ENCODE results near the gene DOCK9. TPM values are rescaled to one million over a fixed set of nuclear protein-coding genes. Genes with fewer than 3 reads are reported as not detected.

The DOCK9 gene
- total and polyA plus RNA-seq, 2 donors (not counting 1 experiment from before 2014, with no cell fraction given) = 18.5 to 28.0 TPM

DNA sequence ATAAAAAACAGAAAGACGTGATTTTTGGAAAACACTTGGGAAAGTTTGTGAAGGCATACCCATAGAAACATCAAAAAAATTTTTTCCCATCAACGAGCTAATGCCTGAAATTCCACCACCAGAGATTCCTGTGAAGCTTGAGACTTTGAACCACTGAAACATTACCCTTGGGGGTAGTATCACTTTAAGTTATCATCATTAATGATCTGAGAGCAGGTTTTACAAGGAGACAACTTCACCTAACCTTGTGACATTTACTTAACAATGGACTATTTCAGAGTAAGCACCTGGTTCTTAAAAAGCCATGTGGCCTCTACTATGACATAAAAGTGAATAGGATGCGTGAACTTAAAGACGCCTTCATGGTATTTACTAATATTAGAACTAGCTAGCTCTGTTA, 51.9 kb downstream of the DOCK9 start:
- H3K9me3 Mint-ChIP-seq (ENCODE audit: insufficient read depth) = no peaks in the 10 kb centered on the region
- H3K4me1 Mint-ChIP-seq = peaks cover 7% of the 10 kb centered on the region
- H4K20me1 ChIP-seq (ENCODE audit: control insufficient read depth, insufficient read depth, low read length, poor library complexity, severe bottlenecking) = no peaks in the 10 kb centered on the region
- no CpG with 5 or more reads among the region's 4 CpGs for WGBS (ENCODE audit: insufficient coverage)
- H3K4me1 ChIP-seq (ENCODE audit: control insufficient read depth in 2 of 2, insufficient read depth in 2 of 2, low read length in 2 of 2) = peaks cover 0 to 4% of the 10 kb centered on the region in 2 donors
- no peak for DNase-seq
- H3K4me3 Mint-ChIP-seq = no peak overlapping the region
- H3K4me3 ChIP-seq (ENCODE audit: control extremely low read depth in 1 of 5, extremely low read depth in 1 of 5, insufficient read depth in 1 of 5, low read depth in 2 of 5, low read length in 4 of 5) = no peak overlapping the region
- no peak overlapping the region for H3K27ac Mint-ChIP-seq
- no peak overlapping the region for H3K9ac ChIP-seq (ENCODE audit: low read length)
- no peaks in the 10 kb centered on the region for H3K79me2 ChIP-seq (ENCODE audit: control insufficient read depth, insufficient read depth, low read length)
- no peak overlapping the region for H3K27ac ChIP-seq (ENCODE audit: low read length in 2 of 2)
- no peak overlapping the region for H3K4me2 ChIP-seq (replicated peaks; ENCODE audit: low read depth, low read length, poor library complexity, severe bottlenecking)
- H3K27me3 Mint-ChIP-seq = no peaks in the 10 kb centered on the region
- peaks cover 0 to 4% of the 10 kb centered on the region in 2 experiments for H3K36me3 ChIP-seq (replicated peaks in 1 of 2; ENCODE audit: control extremely low read depth in 1 of 2, control insufficient read depth in 1 of 2, extremely low read depth in 1 of 2, insufficient read depth in 2 of 2, low read length in 1 of 2)
- no peaks in the 10 kb centered on the region for H3K9me3 ChIP-seq (ENCODE audit: control extremely low read depth in 1 of 3, control insufficient read depth in 2 of 3, insufficient read depth in 1 of 3, low read length in 2 of 3)
- TF ChIP-seq, protein P1, sequence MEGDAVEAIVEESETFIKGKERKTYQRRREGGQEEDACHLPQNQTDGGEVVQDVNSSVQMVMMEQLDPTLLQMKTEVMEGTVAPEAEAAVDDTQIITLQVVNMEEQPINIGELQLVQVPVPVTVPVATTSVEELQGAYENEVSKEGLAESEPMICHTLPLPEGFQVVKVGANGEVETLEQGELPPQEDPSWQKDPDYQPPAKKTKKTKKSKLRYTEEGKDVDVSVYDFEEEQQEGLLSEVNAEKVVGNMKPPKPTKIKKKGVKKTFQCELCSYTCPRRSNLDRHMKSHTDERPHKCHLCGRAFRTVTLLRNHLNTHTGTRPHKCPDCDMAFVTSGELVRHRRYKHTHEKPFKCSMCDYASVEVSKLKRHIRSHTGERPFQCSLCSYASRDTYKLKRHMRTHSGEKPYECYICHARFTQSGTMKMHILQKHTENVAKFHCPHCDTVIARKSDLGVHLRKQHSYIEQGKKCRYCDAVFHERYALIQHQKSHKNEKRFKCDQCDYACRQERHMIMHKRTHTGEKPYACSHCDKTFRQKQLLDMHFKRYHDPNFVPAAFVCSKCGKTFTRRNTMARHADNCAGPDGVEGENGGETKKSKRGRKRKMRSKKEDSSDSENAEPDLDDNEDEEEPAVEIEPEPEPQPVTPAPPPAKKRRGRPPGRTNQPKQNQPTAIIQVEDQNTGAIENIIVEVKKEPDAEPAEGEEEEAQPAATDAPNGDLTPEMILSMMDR (IDR thresholded peaks at IDR 0.05) = no peak
- TF ChIP-seq EZH2 (IDR thresholded peaks at IDR 0.05; ENCODE audit: borderline replicate concordance, insufficient read depth, low read depth, low read length, poor library complexity, severe bottlenecking) = no peak
- H2AFZ ChIP-seq (ENCODE audit: insufficient read depth, low read depth, low read length, poor library complexity, severe bottlenecking) = no peak overlapping the region
- intact Hi-C loops (cut with micrococcal nuclease) = no loop called here
- no peaks in the 10 kb centered on the region for H3K27me3 ChIP-seq (replicated peaks in 1 of 4; ENCODE audit: control extremely low read depth in 1 of 4, control insufficient read depth in 3 of 4, insufficient read depth in 4 of 4, low read length in 3 of 4)
- CTCF ChIA-PET = no interaction called here
- ATAC-seq (ENCODE audit: low read depth) = no peak
- POLR2A ChIA-PET = no interaction called here

DNA sequence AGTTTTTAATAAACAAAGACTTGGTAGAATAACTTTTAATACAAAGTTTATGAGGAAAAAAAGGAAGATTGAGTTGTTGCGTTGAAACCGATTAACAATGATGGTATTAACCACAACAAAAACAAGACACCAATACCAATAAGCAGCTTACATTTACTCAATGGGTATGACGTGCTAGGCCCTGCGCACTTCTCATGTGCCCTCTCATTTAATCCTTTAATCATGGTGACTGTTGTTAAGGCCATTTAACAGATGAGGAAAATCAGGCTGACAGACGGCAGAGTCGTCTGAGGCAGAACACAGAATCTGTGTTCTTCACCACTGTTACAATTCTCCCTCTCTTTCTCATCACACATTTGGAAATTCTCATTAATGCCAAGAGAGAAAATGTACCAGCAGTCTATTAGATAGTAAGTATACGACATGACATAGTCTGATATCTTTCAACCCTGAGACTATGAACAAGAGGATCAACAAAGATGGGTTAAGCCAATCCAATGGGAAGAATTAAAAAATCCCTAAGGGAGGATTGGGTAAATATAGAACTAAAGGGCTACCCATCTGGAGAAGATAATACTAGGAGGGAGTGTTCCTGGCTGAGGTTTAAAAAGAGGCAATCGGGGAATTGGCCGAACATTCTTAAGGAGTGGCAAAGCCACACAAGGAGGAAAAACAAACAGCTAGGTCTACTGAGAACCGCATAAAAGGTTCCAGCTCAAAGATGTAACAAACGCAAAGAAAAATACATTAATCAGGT, 54.0 kb downstream of the DOCK9 start:
- peaks cover 4% of the 10 kb centered on the region for H3K4me1 Mint-ChIP-seq
- no peak overlapping the region for H3K27ac ChIP-seq (ENCODE audit: low read length in 2 of 2)
- H3K4me3 ChIP-seq (ENCODE audit: control extremely low read depth in 1 of 5, extremely low read depth in 1 of 5, insufficient read depth in 1 of 5, low read depth in 2 of 5, low read length in 4 of 5) = no peak overlapping the region
- intact Hi-C loops (cut with micrococcal nuclease) = no loop called here
- peaks cover 6 to 9% of the 10 kb centered on the region in 2 donors for H3K4me1 ChIP-seq (ENCODE audit: control insufficient read depth in 2 of 2, insufficient read depth in 2 of 2, low read length in 2 of 2)
- no peak overlapping the region for H3K9ac ChIP-seq (ENCODE audit: low read length)
- H2AFZ ChIP-seq (ENCODE audit: insufficient read depth, low read depth, low read length, poor library complexity, severe bottlenecking) = no peak overlapping the region
- TF ChIP-seq EZH2 (IDR thresholded peaks at IDR 0.05; ENCODE audit: borderline replicate concordance, insufficient read depth, low read depth, low read length, poor library complexity, severe bottlenecking) = no peak
- TF ChIP-seq, protein P1 (IDR thresholded peaks at IDR 0.05) = no peak
- H3K27me3 Mint-ChIP-seq = no peaks in the 10 kb centered on the region
- 79% methylated on average over 3 of the region's 11 CpGs for WGBS (ENCODE audit: insufficient coverage)
- no peak overlapping the region for H3K4me3 Mint-ChIP-seq
- no peaks in the 10 kb centered on the region for H3K9me3 ChIP-seq (ENCODE audit: control extremely low read depth in 1 of 3, control insufficient read depth in 2 of 3, insufficient read depth in 1 of 3, low read length in 2 of 3)
- H3K27ac Mint-ChIP-seq = no peak overlapping the region
- DNase-seq (no peak), ATAC-seq (ENCODE audit: low read depth) (no peak)
- H3K36me3 ChIP-seq (replicated peaks in 1 of 2; ENCODE audit: control extremely low read depth in 1 of 2, control insufficient read depth in 1 of 2, extremely low read depth in 1 of 2, insufficient read depth in 2 of 2, low read length in 1 of 2) = peaks cover 0 to 4% of the 10 kb centered on the region in 2 experiments
- H4K20me1 ChIP-seq (ENCODE audit: control insufficient read depth, insufficient read depth, low read length, poor library complexity, severe bottlenecking) = no peaks in the 10 kb centered on the region
- no peaks in the 10 kb centered on the region for H3K27me3 ChIP-seq (replicated peaks in 1 of 4; ENCODE audit: control extremely low read depth in 1 of 4, control insufficient read depth in 3 of 4, insufficient read depth in 4 of 4, low read length in 3 of 4)
- H3K9me3 Mint-ChIP-seq (ENCODE audit: insufficient read depth) = no peaks in the 10 kb centered on the region
- CTCF ChIA-PET = no interaction called here
- POLR2A ChIA-PET = no interaction called here
- H3K79me2 ChIP-seq (ENCODE audit: control insufficient read depth, insufficient read depth, low read length) = no peaks in the 10 kb centered on the region
- no peak overlapping the region for H3K4me2 ChIP-seq (replicated peaks; ENCODE audit: low read depth, low read length, poor library complexity, severe bottlenecking)
